ENCODE data around the gene PSORS1C2. TPM values are rescaled to one million over a fixed set of nuclear protein-coding genes. Genes with fewer than 3 reads are reported as not detected.

The PSORS1C2 gene
- total RNA-seq, 2 donors from 2014 or later: not detected

- intact Hi-C loops (cut with DNase I): no loop called here
- Histone ChIP-seq H3K4me3 (no peak overlapping the region), H3K36me3 (no peaks in the 10 kb centered on the region), H3K4me1 (peaks cover 5% of the 10 kb centered on the region), H3K9ac (ENCODE audit: low read depth in 2 of 2, low read length in 2 of 2) (no peak overlapping the region), H3K27me3 (no peaks in the 10 kb centered on the region), H3K27ac (no peak overlapping the region), H3K9me3 (no peaks in the 10 kb centered on the region)
- no peak for DNase-seq
- TF ChIP-seq, protein P1, sequence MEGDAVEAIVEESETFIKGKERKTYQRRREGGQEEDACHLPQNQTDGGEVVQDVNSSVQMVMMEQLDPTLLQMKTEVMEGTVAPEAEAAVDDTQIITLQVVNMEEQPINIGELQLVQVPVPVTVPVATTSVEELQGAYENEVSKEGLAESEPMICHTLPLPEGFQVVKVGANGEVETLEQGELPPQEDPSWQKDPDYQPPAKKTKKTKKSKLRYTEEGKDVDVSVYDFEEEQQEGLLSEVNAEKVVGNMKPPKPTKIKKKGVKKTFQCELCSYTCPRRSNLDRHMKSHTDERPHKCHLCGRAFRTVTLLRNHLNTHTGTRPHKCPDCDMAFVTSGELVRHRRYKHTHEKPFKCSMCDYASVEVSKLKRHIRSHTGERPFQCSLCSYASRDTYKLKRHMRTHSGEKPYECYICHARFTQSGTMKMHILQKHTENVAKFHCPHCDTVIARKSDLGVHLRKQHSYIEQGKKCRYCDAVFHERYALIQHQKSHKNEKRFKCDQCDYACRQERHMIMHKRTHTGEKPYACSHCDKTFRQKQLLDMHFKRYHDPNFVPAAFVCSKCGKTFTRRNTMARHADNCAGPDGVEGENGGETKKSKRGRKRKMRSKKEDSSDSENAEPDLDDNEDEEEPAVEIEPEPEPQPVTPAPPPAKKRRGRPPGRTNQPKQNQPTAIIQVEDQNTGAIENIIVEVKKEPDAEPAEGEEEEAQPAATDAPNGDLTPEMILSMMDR (IDR thresholded peaks at IDR 0.05): no peak
Measured at GRCh38 chr6:31116661-31117385, 22.0 kb downstream of the PSORS1C2 start.

DNA sequence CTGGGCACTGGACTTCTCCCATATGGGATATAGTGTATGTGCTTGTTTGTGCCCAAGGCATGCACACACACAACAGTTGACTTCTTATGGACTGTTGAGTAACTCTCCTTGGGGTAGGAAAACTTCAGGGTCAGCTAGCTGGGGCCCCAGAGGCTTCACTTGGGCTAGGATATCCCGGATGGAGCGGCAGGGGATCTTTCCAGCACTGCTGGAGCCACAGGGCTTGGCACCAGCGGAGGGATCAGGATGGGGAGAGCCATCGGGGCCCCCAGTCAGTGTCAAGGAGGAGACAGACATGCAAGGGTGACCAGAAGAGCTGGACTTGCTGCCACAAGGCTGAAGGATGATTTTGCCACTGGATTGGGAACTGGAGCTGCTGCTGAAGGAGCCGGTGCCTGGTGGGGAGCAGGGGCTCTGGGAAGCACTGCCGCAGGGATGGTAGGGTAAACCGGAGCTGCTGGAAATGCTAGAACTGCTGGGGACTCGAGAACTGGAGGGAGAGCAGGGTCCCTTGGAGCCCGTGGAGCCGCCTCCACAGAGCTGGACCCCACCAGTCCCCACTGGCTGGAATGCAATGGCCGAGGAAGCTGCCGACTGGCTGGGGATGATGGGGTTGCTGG, 22.8 kb downstream of the PSORS1C2 start:
- H3K27ac ChIP-seq: no peak overlapping the region
- intact Hi-C loops (cut with DNase I): no loop called here
- H3K4me3 ChIP-seq: no peak overlapping the region
- no peaks in the 10 kb centered on the region for H3K36me3 ChIP-seq
- DNase-seq: no peak
- H3K9ac ChIP-seq (ENCODE audit: low read depth in 2 of 2, low read length in 2 of 2): no peak overlapping the region
- no peaks in the 10 kb centered on the region for H3K9me3 ChIP-seq
- H3K4me1 ChIP-seq: peaks cover 5% of the 10 kb centered on the region
- no peaks in the 10 kb centered on the region for H3K27me3 ChIP-seq
- TF ChIP-seq, protein P1 (IDR thresholded peaks at IDR 0.05): no peak

DNA sequence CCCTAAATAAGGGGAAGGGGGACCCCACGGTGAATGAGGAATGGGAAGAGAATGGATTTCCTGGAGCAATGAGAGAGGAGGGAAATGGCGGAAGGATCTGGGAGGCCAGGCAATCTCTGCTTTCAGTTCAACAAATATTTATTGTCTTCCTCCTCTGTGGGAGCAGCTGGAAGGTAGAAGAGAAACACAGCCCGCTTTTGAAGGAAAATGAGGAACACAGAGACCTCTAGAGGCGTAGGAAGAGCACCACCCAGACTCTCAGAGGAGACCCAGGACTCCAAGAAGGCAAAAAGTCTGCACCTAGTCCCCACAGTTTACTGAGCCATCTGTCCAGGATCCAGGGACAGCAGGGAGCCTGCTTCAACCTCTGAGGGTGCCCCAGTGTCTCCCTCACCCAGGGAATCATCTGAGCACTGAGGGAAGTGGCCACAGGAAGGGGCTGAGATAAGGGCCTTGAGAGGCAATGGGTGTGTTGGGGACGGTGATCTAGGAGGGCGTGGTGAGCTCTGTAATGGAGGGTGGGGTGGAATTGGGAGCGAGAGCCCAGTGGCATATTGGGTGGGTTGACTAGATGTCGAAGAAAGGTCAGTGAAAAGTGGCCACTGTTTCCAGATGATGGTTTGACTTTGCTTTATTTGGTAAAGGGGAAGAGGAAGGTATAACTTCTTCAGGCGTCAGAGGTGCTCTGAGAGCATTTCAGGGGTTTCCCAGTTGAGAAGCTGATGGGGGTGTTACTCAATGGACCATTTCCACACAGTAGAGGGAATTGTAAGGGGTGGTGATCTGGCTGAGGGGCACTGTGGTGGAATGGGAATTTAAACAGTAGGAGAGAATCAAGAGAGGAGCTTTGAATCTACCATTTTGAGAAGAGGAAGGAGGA, 23.7 kb downstream of the PSORS1C2 start:
- intact Hi-C loops (cut with DNase I): no loop called here
- H3K4me3 ChIP-seq: no peak overlapping the region
- peak overlapping the region in 1 of 2 donors; percentile 41 for H3K9ac ChIP-seq (ENCODE audit: low read depth in 2 of 2, low read length in 2 of 2)
- H3K9me3 ChIP-seq: no peaks in the 10 kb centered on the region
- no peaks in the 10 kb centered on the region for H3K36me3 ChIP-seq
- H3K27me3 ChIP-seq: no peaks in the 10 kb centered on the region
- peaks cover 5% of the 10 kb centered on the region for H3K4me1 ChIP-seq
- DNase-seq: no peak
- no peak overlapping the region for H3K27ac ChIP-seq
- TF ChIP-seq, protein P1 (IDR thresholded peaks at IDR 0.05): no peak

- Histone ChIP-seq H3K27me3 (no peaks in the 10 kb centered on the region), H3K36me3 (no peaks in the 10 kb centered on the region), H3K4me1 (peaks cover 5% of the 10 kb centered on the region), H3K9ac (ENCODE audit: low read depth in 2 of 2, low read length in 2 of 2) (peak within 1 kb of the TSS in 1 of 2 donors; percentile 41), H3K27ac (no peak within 1 kb of the TSS), H3K9me3 (no peaks in the 10 kb centered on the region), H3K4me3 (no peak within 1 kb of the TSS)
- peak; percentile 79 for DNase-seq
- intact Hi-C loops (cut with DNase I): no loop called here
- TF ChIP-seq, protein P1 (IDR thresholded peaks at IDR 0.05): no peak
Measured at GRCh38 chr6:31114541-31114878, 24.4 kb downstream of the PSORS1C2 start, which contains the start of gene PSORS1C1. Gene PSORS1C1, plus strand, starts transcription at chr6:31114800. Its CDS starts 14,833 bp downstream, at chr6:31129633.

DNA sequence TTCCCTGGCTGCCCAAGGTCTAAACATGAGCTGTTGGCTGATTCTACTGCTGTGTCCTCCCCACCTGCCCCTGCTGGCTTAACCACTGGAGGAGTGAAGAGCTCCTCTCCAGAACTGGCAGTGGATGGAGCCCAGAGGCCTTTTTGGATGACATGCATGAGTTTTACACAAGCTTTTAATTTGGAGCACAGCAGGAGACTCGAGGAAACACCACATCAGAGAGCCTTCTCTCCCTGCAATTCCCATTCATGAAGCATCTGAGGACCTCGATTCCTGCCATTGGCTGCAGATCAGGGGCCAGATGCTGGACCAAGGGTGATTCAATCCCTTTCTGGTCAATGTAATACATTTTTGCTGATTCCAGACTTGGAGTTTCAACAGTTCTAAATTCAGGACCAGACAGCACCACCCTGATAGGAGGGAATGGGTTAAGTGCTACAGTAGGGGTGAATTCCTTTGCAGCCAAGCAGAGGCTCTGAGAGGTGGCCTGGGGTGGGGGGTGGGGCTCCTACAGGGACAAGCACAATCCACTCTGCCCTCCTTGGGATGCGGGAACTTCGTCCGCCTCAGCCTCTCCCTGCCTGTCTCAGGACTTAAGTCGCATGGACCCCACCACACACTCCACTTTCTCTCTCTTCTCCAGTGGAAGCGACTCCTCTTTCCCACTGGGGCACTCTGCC, 24.9 kb downstream of the PSORS1C2 start:
- Histone ChIP-seq H3K9me3 (no peaks in the 10 kb centered on the region), H3K4me3 (no peak overlapping the region), H3K36me3 (no peaks in the 10 kb centered on the region), H3K27ac (no peak overlapping the region), H3K4me1 (peaks cover 5% of the 10 kb centered on the region), H3K9ac (ENCODE audit: low read depth in 2 of 2, low read length in 2 of 2) (peak overlapping the region in 1 of 2 donors; percentile 41), H3K27me3 (no peaks in the 10 kb centered on the region)
- TF ChIP-seq, protein P1 (IDR thresholded peaks at IDR 0.05): no peak
- no peak for DNase-seq
- intact Hi-C loops (cut with DNase I): no loop called here

All from colonic mucosa (tissue), 4 donors.